ENCODE measurements around the gene KCTD6.
"Not testable (repeated sequence)": the region's sequence is repeated elsewhere in the genome, so short reads cannot be mapped to it uniquely, and the experiment has no call there.

Gene KCTD6

DNA sequence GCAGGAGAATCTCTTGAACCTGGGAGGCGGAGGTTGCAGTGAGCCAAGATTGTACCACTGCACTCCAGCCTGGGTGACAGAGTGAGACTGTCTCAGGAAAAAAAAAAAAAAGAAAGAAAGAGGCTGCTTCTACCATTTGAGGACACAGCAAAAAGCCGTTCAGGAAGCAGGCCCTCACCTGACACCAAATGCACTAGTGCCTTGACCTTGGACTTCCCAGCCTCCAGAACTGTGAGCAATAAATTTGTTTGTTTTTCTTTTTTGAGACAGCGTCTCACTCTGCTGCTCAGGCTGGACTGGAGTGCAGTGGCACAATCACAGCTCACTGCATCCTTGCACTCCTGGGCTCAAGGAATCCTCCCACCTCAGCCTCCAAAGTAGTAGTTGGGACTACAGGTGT lies 35.5 kb downstream of the KCTD6 start:
- not testable (repeated sequence) for DNase-seq

- DNase-seq, result no peak
Measured at GRCh38 chr3:58528629-58529028, 36.7 kb downstream of the KCTD6 start.

DNA sequence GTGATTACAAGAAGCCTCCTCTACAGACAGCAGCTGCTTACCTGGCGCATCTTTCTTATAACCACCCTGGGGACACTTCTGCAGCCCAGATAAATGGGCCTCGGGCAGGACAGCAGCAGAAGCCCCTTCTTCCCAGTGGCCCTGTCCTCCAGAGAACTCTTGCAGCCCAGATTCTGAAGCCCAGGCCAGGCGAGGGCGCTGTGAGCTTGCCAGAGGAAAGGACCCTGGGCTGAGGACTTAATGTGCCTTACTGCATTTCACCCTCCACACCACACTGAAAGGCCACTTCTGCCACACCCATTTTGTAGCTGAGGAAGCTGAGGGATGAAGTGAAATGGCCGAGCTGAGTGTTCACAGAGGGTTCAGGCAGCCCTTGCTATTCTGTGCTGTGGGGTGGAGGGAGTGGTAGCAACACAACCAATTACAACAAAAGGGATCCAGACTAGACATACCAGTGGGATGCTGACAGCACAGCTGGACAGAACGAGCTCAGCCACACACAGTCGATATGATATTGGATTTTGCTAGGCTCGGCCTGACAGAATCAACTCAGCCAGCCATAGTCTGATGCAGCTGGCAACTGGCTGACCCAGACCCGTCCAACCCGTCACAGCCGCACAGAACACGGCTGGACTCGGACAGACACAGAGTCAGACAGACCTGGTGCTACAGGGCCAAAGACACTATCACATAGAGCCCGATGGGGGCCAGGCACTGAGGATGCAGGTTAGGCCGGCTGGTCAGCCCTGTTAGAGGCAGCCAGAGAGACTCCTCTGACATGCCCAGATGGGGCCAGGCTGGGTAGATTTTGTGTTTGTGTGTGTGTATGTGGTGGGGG lies 37.8 kb downstream of the KCTD6 start:
- DNase-seq, result no peak

DNA sequence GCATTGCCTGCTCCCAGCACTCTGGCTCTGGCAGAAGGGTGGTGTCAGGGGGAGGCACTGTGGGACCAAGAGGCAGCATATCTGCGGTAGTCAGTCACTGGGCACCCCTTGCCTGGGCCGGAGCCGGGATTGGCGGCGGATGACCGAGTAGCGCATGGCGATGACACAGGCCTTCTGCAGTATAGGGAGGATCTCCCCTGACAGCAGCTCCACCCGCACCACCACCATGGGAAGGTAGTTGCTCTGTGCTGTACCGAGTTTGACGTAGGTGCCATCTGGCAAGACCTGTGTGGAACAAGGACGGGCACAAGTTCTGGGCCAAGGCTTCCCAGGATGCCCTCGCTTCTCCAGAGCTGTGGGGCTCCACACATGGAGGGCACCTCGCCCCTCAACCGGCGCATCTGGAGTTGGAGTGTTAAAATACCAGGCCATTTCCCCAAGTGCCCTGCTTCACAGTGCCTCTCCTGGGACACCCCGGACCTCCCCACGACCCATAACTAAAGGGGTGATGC lies 38.5 kb downstream of the KCTD6 start:
- DNase-seq, result no peak

DNA sequence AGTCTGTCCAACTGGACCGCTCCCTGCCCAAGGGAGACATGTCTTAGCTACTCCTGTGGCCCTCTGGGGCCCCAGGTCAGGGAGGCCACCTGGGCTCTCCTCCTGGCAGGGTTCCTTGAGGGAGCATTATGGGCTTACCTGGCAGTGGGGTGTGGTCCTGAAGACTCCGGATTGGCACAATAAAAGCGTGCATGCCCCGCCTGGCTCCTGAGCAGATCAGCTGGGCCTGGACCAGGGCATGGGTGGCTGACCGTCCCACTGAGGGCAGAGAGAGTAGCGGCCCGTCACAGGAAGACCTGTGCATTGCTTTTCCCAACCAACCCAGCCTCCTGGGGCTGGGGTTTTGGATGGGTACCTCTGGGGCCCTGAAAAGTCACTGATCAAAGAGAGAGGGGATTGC lies 39.7 kb downstream of the KCTD6 start:
- DNase-seq, result no peak

GRCh38 chr3:58531956-58532355 lies 40.1 kb downstream of the KCTD6 start:
- DNase-seq, result no peak

DNA sequence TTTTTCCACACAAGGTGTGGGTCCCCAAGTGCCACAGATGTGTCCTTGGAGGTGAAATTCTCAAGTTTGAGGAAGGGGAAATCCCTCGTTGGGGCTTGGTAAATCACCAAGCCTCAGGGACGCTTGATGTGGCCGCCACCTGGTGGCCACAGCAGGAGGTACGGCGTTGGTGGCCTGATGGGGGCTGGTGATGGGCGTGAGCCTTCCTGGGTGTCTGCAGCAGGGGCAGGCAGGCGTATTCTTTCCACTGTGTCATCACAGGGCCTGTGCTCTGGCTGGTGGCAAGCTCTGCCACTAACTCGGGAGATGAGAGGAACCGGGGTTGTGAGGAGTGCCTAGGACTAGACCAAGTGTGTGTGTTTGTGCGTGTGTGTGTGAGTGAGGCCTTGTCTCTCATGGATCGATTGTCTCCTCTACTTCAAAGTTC lies 40.9 kb downstream of the KCTD6 start:
- no peak for DNase-seq

GRCh38 chr3:58534592-58535494 lies 42.9 kb downstream of the KCTD6 start:
- no peak for DNase-seq

GRCh38 chr3:58535531-58536500 lies 43.9 kb downstream of the KCTD6 start:
- no peak for DNase-seq

- no peak for DNase-seq
Measured at GRCh38 chr3:58536501-58537411, 44.9 kb downstream of the KCTD6 start, which contains the start of gene ACOX2. Gene ACOX2, minus strand, starts transcription at chr3:58537190. Its CDS starts 2,084 bp downstream, at chr3:58535106.

DNA sequence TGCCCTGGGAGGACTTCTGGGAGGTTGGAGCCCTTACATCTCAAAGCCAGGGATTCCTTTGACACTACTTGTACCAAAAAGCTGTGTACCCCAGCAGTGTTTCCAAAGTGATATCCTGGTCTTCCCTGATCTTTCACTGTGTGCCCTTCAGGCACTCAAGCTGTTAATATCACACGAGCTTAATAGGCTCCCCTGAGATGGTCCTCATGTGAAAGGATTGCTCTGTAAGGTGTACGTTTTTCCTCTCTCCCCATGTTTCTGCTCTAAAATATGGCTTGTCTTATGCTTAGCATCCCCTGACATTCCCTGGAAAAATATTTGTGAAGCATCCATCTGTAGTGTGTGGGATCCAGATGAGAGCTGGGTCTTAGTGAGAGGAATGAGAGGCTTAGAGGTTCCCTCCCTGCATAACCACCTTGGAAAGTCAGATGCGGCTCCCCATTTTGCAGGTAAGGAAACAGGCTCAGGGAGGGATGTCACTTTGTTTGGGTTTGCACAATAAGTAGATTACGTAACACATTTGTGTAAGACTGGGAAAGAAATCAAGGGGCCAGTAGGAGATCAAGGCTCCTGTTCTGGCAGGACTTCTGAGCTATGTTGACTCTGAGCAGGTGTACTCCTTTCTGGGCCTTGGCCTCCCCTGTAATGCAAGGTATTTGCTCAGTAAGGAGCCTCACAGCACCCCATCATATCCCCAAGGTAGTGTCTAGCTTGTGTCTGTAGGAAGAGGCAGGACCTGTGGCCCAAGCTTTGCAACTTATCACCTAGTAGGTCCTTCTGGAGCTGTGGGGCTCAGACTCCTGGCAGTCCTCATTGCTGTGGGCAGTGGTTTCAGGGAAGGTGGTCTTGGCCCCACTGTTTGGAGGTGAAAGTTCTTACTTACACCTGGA lies 45.8 kb downstream of the KCTD6 start:
- no peak for DNase-seq

- no peak for DNase-seq
Measured at GRCh38 chr3:58539626-58540025, 47.7 kb downstream of the KCTD6 start.

- DNase-seq, result no peak
Measured at GRCh38 chr3:58540176-58540858, 48.4 kb downstream of the KCTD6 start.

GRCh38 chr3:58544541-58544940 lies 52.6 kb downstream of the KCTD6 start:
- DNase-seq, result no peak

DNA sequence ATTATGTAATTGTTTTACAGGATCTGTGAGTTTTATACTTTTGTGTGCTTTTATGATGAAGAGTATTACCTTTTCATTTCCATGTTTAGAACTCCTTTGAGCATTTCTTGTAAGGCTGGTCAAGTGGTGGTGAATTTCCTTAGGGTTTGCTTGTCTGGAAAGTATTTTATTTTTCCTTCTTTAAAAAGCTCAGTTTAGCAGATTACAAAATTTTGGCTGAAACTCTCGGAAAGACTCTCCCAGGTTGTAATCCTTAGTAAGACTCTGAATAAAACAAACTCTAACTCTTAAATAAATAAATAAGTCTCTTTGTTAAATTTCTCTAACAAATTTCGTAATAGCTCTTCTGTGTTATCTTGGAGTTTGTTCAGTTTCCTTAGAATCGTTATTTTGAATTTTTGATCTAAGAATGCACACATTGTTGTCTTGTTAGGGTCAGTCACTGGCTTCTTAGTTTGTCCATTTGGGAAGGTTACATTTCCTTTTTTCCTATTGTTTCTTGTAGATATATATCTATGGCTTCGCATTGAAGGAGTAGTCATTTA lies 59.8 kb downstream of the KCTD6 start:
- no peak for DNase-seq

Measured in NCI-H524 treated with DMSO at 0.1 percent for 48 hours (cell line).